DND-41 (cell line): ENCODE data around the gene SCD.

Experiments used
- ATAC-seq: fragments of 200-7000 bp; cut with Tn5 transposase; 3 replicates; pipeline ENCODE4 v1.9.1; 2021; ENCODE audit warnings: low read depth; ENCODE audit not compliant: insufficient read depth
- DNase-seq: peaks from one replicate; pipeline ENCODE4 v3.0.0-alpha.2; 2020
- H2AFZ ChIP-seq: 2 replicates; pipeline ENCODE4 v1.6.0; 2012; ENCODE audit warnings: low read depth, low read length
- H3K27ac ChIP-seq: 2 replicates; pipeline ENCODE4 v1.5.1; 2012; ENCODE audit warnings: low read length, inconsistent platforms
- H3K27me3 ChIP-seq: fragments of 200-600 bp; sonication (generic); 2 replicates; pipeline ENCODE4 v1.6.0; 2012; ENCODE audit warnings: low read length, mild to moderate bottlenecking, inconsistent platforms; ENCODE audit not compliant: insufficient read depth, poor library complexity
- H3K36me3 ChIP-seq: 2 replicates; pipeline ENCODE4 v1.5.1; 2012; ENCODE audit warnings: low read length, inconsistent platforms; ENCODE audit not compliant: insufficient read depth
- H3K4me1 ChIP-seq: 2 replicates; pipeline ENCODE4 v1.5.1; 2012; ENCODE audit warnings: mild to moderate bottlenecking, low read length; ENCODE audit not compliant: insufficient read depth
- H3K4me2 ChIP-seq: 2 replicates; pipeline ENCODE4 v1.6.0; 2012; ENCODE audit warnings: mild to moderate bottlenecking, moderate library complexity, low read length, inconsistent platforms; ENCODE audit not compliant: insufficient read depth
- H3K4me3 ChIP-seq, 2 experiments: fragments of 200-600 bp in 1 of 2; shearing (Covaris generic) in 1 of 2; 2 replicates each; pipeline ENCODE4 v1.5.1; 2012 to 2016; ENCODE audit warnings: inconsistent platforms in 2 of 2, low read length in 2 of 2, mild to moderate bottlenecking in 2 of 2, low read depth in 1 of 2, moderate library complexity in 1 of 2
- H3K79me2 ChIP-seq: 2 replicates; pipeline ENCODE4 v1.6.0; 2012; ENCODE audit warnings: low read length, inconsistent platforms; ENCODE audit not compliant: insufficient read depth
- H3K9ac ChIP-seq: 2 replicates; pipeline ENCODE4 v1.6.0; 2012; ENCODE audit warnings: low read depth, mild to moderate bottlenecking, inconsistent platforms, low read length, moderate library complexity
- H3K9me3 ChIP-seq: 2 replicates; pipeline ENCODE4 v1.5.1; 2012; ENCODE audit warnings: low read length, moderate library complexity, mild to moderate bottlenecking, inconsistent platforms; ENCODE audit not compliant: insufficient read depth, severe bottlenecking
- H4K20me1 ChIP-seq: 2 replicates; pipeline ENCODE4 v1.6.0; 2012; ENCODE audit warnings: low read length; ENCODE audit not compliant: insufficient read depth
- CTCF ChIP-seq: IDR thresholded peaks from 2 replicates; pipeline ENCODE4 v1.5.1; 2012; ENCODE audit warnings: borderline replicate concordance, low read length, moderate library complexity, mild to moderate bottlenecking; ENCODE audit not compliant: poor library complexity, severe bottlenecking; ENCODE audit errors: extremely low read depth
- EZH2 ChIP-seq: IDR thresholded peaks from 3 replicates; pipeline ENCODE4 v1.6.1; 2012; ENCODE audit warnings: borderline replicate concordance, low read depth, mild to moderate bottlenecking, moderate library complexity, low read length, inconsistent platforms; ENCODE audit not compliant: severe bottlenecking

SCD gene

GRCh38 chr10:100327007-100327717, 19.9 kb upstream of the SCD start:
- H4K20me1 ChIP-seq, result no peaks in the 10 kb centered on the region
- no peak for DNase-seq
- no peak overlapping the region for H3K9ac ChIP-seq
- H3K4me1 ChIP-seq, result no peaks in the 10 kb centered on the region
- H2AFZ ChIP-seq, result no peak overlapping the region
- H3K79me2 ChIP-seq, result no peaks in the 10 kb centered on the region
- H3K4me2 ChIP-seq, result no peak overlapping the region
- no peaks in the 10 kb centered on the region for H3K9me3 ChIP-seq
- H3K4me3 ChIP-seq, result no peak overlapping the region
- H3K27ac ChIP-seq, result no peak overlapping the region
- no peak for TF ChIP-seq EZH2
- TF ChIP-seq CTCF, result no peak
- H3K36me3 ChIP-seq, result no peaks in the 10 kb centered on the region
- ATAC-seq, result peak; percentile 66; the same call in 2 of the 3 replicates
- peaks cover 18% of the 10 kb centered on the region for H3K27me3 ChIP-seq

GRCh38 chr10:100327718-100328009, 19.4 kb upstream of the SCD start:
- H3K27me3 ChIP-seq, result peaks cover 18% of the 10 kb centered on the region

GRCh38 chr10:100328198-100328597, 18.8 kb upstream of the SCD start:
- H3K36me3 ChIP-seq, result no peaks in the 10 kb centered on the region
- no peak overlapping the region for H3K27ac ChIP-seq
- no peaks in the 10 kb centered on the region for H3K9me3 ChIP-seq
- no peaks in the 10 kb centered on the region for H4K20me1 ChIP-seq
- no peaks in the 10 kb centered on the region for H3K79me2 ChIP-seq
- no peak overlapping the region for H3K4me2 ChIP-seq
- peaks cover 21% of the 10 kb centered on the region for H3K27me3 ChIP-seq
- H3K9ac ChIP-seq, result no peak overlapping the region
- H3K4me1 ChIP-seq, result no peaks in the 10 kb centered on the region
- H3K4me3 ChIP-seq, result no peak overlapping the region
- H2AFZ ChIP-seq, result no peak overlapping the region
- no peak for TF ChIP-seq EZH2
- TF ChIP-seq CTCF, result no peak
- DNase-seq (no peak), ATAC-seq (no peak)

More at GRCh38 chr10:100327718-100328009, 19.4 kb upstream of the SCD start:
- no peaks in the 10 kb centered on the region for H3K9me3 ChIP-seq
- no peak overlapping the region for H3K27ac ChIP-seq
- TF ChIP-seq CTCF (no peak), EZH2 (no peak)
- H4K20me1 ChIP-seq, result no peaks in the 10 kb centered on the region
- no peak overlapping the region for H3K4me2 ChIP-seq
- H3K79me2 ChIP-seq, result no peaks in the 10 kb centered on the region
- no peak overlapping the region for H3K4me3 ChIP-seq
- DNase-seq (no peak), ATAC-seq (no peak)
- no peaks in the 10 kb centered on the region for H3K36me3 ChIP-seq
- no peaks in the 10 kb centered on the region for H3K4me1 ChIP-seq
- no peak overlapping the region for H2AFZ ChIP-seq
- no peak overlapping the region for H3K9ac ChIP-seq
